Measurements from ENCODE around the gene DCAF4.

DCAF4 gene, protein sequence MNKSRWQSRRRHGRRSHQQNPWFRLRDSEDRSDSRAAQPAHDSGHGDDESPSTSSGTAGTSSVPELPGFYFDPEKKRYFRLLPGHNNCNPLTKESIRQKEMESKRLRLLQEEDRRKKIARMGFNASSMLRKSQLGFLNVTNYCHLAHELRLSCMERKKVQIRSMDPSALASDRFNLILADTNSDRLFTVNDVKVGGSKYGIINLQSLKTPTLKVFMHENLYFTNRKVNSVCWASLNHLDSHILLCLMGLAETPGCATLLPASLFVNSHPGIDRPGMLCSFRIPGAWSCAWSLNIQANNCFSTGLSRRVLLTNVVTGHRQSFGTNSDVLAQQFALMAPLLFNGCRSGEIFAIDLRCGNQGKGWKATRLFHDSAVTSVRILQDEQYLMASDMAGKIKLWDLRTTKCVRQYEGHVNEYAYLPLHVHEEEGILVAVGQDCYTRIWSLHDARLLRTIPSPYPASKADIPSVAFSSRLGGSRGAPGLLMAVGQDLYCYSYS

GRCh38 chr14:72926292-72927028 lies at the start of gene DCAF4:
TSS of gene DCAF4 (plus strand) at chr14:72926464. CDS start at chr14:72937979, 11,515 bp downstream.
- peak; percentile 98 for DNase-seq (ENCODE audit: low spot score)

- DNase-seq (ENCODE audit: low spot score), result no peak
Measured at GRCh38 chr14:72876710-72877063, 49.6 kb upstream of the DCAF4 start.

DNA sequence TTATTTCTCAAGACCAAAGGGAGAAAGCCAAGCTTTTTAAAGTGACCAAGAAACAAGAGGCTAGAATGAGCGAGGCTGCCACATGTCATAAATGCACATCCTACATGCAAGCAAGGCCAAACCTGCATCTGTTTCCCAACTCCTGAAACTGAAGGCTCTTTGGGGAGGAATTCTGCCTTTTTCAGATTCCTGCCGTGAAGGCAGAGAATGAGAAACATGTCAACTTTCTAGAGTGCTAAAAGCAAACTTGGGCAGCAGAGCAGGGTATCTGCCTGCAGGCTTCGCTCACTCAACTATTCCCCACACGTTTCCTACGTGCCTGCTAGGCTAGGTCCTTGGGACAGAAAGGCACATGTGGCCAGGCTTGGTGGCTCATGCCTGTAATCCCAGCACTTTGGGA lies 47.5 kb upstream of the DCAF4 start:
- no peak for DNase-seq (ENCODE audit: low spot score)

- no peak for DNase-seq (ENCODE audit: low spot score)
Measured at GRCh38 chr14:72879431-72879830, 46.8 kb upstream of the DCAF4 start.

DNA sequence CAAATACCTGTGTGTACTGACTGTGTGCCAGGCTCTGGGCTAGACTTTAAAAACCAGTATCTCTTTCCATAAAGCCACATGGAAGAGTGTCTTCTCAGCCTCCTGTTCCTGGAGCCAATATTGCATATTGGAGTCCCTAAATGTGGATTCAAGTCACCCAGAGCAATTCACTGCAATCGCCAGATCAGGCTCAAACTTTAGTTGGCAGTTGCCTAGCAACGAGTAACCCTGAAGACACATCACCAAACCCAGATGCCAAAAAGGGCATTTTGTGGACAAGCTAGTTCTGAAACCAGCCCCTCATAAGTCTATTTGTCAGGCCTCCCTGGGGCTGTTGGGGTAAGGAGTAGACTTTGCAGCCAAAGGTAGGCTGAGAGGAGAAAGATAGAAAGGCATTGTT lies 46.1 kb upstream of the DCAF4 start:
- no peak for DNase-seq (ENCODE audit: low spot score)

GRCh38 chr14:72880820-72881219 lies 45.4 kb upstream of the DCAF4 start:
- DNase-seq (ENCODE audit: low spot score), result no peak

GRCh38 chr14:72881543-72881942 lies 44.7 kb upstream of the DCAF4 start:
- DNase-seq (ENCODE audit: low spot score), result no peak

DNA sequence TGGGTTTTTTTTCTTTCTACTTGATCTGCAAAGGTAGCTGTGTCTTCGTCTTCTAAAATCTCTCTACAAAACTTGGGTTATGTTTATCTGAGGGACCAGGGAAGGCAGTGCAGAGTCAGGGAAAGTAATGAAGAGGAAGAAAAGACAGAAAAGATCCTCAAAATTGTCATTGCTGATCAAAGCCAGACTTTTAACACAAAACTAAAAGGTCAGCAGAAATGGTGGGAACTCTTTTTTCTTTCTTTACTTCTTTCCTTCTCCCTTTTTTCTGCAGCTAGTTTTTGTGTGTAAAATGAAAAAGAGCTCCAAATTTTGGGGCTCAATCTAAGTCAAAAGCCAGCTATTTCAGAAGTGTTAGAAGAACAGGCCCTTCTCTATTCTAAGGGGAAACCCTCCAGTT lies 44.2 kb upstream of the DCAF4 start:
- DNase-seq (ENCODE audit: low spot score), result no peak

DNA sequence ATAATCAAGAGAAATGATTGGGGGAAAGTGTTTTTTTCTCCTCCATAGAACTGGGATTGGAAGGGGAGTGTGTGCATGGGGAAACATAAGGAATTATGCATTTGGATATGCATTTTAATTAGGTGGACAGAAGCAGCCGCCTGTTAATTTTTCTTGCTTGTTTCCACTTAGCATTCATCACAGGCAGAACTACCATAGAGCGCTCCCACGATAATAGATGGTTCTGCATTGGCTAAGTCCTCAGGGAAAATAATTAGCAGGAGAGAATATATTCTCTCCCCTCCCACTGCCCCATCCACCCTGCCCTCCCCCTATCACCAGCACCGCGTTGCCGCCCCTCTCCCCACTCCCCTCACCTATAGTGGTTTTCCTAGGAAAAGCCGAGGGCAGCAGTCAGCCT lies 43.8 kb upstream of the DCAF4 start:
- DNase-seq (ENCODE audit: low spot score), result no peak

DNA sequence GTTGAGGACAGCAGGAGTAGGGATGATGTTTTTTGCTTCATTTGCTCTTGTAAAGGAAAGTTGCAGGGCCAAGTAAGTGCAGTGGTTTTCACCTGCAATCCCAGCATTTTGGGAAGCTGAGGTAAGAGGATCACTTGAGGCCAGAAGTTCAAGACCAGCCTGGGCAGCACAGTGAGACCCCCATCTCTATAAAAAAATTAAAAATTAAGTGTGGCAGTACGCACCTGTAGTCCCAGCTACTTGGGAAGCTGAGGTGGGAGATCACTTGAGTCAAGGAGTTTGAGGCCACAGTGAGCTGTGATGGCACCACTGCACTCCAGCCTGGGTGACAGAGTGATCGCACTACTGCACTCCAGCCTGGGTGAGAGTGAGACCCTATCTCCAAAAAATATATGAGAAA lies 43.2 kb upstream of the DCAF4 start:
- DNase-seq (ENCODE audit: low spot score), result no peak

GRCh38 chr14:72883961-72884360 lies 42.3 kb upstream of the DCAF4 start:
- no peak for DNase-seq (ENCODE audit: low spot score)

DNA sequence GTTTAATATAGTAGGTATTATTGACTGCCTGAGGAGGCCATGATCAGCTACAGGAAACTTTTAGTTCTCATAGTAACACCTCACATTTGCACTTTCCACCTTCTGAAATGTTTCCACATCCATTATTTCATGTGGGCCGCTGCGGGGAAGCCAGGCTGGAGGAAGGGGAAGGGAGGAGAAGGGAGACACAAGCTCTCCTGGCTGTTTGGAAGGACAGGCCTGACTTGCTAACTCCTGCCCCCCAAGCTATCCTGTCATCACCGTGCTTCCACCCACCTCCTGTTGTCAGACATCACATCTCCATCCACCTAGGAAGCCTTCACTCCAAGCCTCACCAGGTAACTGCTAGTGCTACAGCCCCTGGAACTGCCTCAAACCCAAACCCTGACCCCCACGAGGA lies 41.9 kb upstream of the DCAF4 start:
- DNase-seq (ENCODE audit: low spot score), result no peak

DNA sequence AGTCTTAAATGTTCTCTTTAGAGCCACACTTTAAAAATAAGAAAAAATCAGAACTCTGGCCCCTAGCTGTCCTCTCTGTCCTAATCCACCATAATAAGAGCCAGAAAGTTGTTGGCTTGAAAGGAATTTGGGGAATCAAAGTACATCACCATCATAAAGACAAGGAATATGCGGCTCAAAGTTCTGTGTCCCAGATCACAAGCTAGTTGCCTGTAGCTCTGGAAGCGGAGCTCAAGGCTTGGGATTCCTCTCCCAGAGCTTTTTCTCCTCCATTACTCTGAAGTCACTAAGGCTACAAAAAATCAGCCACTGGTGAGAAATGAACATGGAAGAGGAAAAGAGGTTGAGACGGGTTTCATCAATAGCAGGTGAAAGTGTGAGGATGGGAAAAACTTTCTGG lies 38.8 kb upstream of the DCAF4 start:
- DNase-seq (ENCODE audit: low spot score), result no peak

- no peak for DNase-seq (ENCODE audit: low spot score)
Measured at GRCh38 chr14:72888192-72888591, 38.1 kb upstream of the DCAF4 start.

DNA sequence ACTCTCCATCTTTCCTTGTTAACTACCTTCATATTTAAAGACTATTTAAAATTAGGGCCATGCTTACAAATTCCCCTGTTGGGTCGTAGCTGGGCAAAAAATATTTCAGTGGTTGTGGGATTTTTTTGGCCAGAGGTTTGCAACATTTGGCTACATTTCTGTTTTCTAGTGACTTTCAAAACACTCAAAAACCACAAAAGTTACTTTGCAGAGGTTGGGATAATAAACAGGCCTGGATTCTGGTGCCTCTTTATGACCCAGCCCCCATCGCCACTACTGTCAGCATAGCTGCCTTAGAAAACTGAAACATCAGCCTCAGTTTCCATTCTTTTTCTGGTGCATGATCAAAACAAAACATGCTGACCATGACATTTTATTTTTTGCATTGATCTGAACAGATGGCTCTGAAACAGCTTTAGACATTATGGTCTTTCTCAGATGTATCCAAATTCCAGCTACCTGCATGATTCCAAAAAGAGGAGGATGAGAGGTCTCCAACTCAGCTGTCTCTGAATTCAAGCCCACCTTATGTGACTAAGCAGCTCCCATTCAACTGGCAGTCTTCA lies 37.5 kb upstream of the DCAF4 start:
- no peak for DNase-seq (ENCODE audit: low spot score)

GRCh38 chr14:72889366-72889765 lies 36.9 kb upstream of the DCAF4 start:
- no peak for DNase-seq (ENCODE audit: low spot score)

GRCh38 chr14:72891666-72892102 lies 34.6 kb upstream of the DCAF4 start:
- DNase-seq (ENCODE audit: low spot score), result no peak

- DNase-seq (ENCODE audit: low spot score), result no peak
Measured at GRCh38 chr14:72892103-72892878, 34.0 kb upstream of the DCAF4 start.

DNA sequence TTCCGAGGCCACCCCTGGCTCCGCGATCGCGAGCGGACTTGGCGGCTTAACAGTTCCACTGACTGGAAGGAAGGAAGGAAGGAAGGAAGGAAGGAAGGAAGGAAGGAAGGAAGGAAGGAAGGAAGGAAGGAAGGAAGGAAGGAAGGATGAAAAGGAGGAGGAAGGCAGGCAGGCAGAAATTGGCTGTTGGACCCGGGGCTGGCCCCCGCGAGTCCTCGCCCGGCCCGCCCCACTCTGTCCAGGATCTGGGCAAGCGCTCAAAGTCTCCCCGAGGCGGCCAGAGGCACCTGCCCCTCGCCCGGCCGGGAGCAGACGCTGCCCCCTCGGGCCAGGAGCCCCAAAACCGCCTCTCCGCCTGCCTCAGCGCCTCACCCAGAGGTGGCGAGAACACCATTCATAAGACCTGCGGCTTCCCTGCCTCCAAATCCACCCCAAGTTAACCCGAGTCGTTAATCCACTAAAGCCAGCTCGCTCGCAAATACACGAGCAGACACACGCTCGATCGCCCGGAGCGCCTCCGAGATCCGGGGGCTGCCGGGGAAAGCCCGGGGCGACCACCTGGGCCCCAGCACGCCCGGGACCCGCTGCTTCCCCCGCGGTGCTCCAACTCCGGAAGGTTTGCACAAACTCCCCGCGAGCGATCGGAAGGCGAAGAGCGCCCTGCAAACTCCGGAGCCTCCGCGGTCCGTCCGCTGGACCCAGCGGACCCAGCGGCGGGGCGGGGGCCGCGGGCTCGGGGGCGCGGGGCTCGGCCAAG lies 33.2 kb upstream of the DCAF4 start:
- DNase-seq (ENCODE audit: low spot score), result peak; percentile 32

GRCh38 chr14:72893636-72894322 lies 32.5 kb upstream of the DCAF4 start, which contains the start of gene DPF3:
TSS of gene DPF3 (minus strand) at chr14:72894101. CDS start at chr14:72894088, 13 bp downstream.
- DNase-seq (ENCODE audit: low spot score), result peak; percentile 97

GRCh38 chr14:72894323-72894622 lies 32.0 kb upstream of the DCAF4 start:
- DNase-seq (ENCODE audit: low spot score), result no peak

Measured in RKO (cell line).